Central memory CD4-positive, alpha-beta T cell (primary cell): ENCODE measurements around the gene INSIG1.

Experiments used
- DNase-seq: peaks from one replicate; pipeline ENCODE4 v3.0.0; 2022

INSIG1 gene

GRCh38 chr7:155352753-155353115 lies 55.1 kb downstream of the INSIG1 start:
- DNase-seq, result no peak

GRCh38 chr7:155353256-155353897 lies 55.7 kb downstream of the INSIG1 start:
- DNase-seq, result no peak

GRCh38 chr7:155354371-155355048 lies 56.8 kb downstream of the INSIG1 start:
- no peak for DNase-seq

GRCh38 chr7:155355176-155355575 lies 57.5 kb downstream of the INSIG1 start:
- DNase-seq, result no peak

GRCh38 chr7:155355745-155356144 lies 58.1 kb downstream of the INSIG1 start:
- no peak for DNase-seq

GRCh38 chr7:155356323-155357105 lies 58.8 kb downstream of the INSIG1 start:
- no peak for DNase-seq

- no peak for DNase-seq
These were observed 59.9 kb downstream of the INSIG1 start for GRCh38 chr7:155357573-155358041.

GRCh38 chr7:155358066-155358947 lies 60.6 kb downstream of the INSIG1 start:
- no peak for DNase-seq

GRCh38 chr7:155358948-155359712 lies 61.5 kb downstream of the INSIG1 start:
- DNase-seq, result no peak
